Right cardiac atrium (tissue), 5 donors: ENCODE measurements around the gene ZNF2. TPM values are rescaled to one million over a fixed set of nuclear protein-coding genes. Genes with fewer than 3 reads are reported as not detected.

Experiments used
- ATAC-seq, 2 donors: fragments of 200-7000 bp; cut with Tn5 transposase; one replicate each; pipeline versions ENCODE4 v1.8.0 to v1.9.1; 2020; ENCODE audit warnings: moderate library complexity in 2 of 2, mild to moderate bottlenecking in 1 of 2
- DNase-seq, 3 donors: peaks; one replicate each; pipeline ENCODE4 v3.0.0-alpha.2; 2020
- H3K27ac ChIP-seq: one replicate; pipeline ENCODE4 v1.5.1; 2013; ENCODE audit warnings: mild to moderate bottlenecking, low read length, control low read depth, moderate library complexity
- H3K27me3 ChIP-seq: one replicate; pipeline ENCODE4 v1.6.1; 2013; ENCODE audit not compliant: control insufficient read depth, insufficient read depth
- H3K4me1 ChIP-seq: one replicate; pipeline ENCODE4 v1.6.1; 2013; ENCODE audit warnings: low read length; ENCODE audit not compliant: control insufficient read depth, insufficient read depth
- H3K4me3 ChIP-seq: one replicate; pipeline ENCODE4 v1.5.1; 2013; ENCODE audit warnings: low read length, control low read depth
- H3K9me3 ChIP-seq: one replicate; pipeline ENCODE4 v1.6.1; 2013; ENCODE audit warnings: low read length; ENCODE audit not compliant: control insufficient read depth
- WGBS: extraction: QIAGEN DNeasy Blood & Tissue Kit; methylation state at CpG from one replicate; pipeline ENCODE4 v1.1.7; 2013; 5-methylcytosine and 5-hydroxymethylcytosine counted together
- intact Hi-C, 4 donors: fragments of 100-400 bp; cut with DNase I; formaldehyde crosslinking; loops; one replicate each; pipeline versions ENCODE4 v1.11.0 to v1.14.0; 2022 to 2023
- polyA plus RNA-seq: library from polyadenylated mRNA; stranded (reverse); fragments of 200-250 nt; gene quantifications from one replicate; pipeline ENCODE4 v1.2.3, GENCODE V29; 2013
- total RNA-seq, 4 donors: library from RNA; stranded (reverse); fragmentation: NEBNext Ultra II Directional; extraction: Animal tissue kit (Norgen Biotek cat#: 25700); gene quantifications; one replicate each; pipeline ENCODE4 v1.2.1, GENCODE V29; 2021
- donor health status: healthy with polysubstance abuse.
- donor health status: DM: no; HTN: yes; CAD: no.
- donor health status: DM: no; HTN: no; CAD: no.
- donor health status: DM: no; HTN: yes; CAD: no; lungs with severe emphysema.
- donor health status: DM: yes; HTN: yes; CAD: no.

The ZNF2 gene
- total and polyA plus RNA-seq, 5 donors = 1.8 to 4.5 (median 3.2) TPM

DNA sequence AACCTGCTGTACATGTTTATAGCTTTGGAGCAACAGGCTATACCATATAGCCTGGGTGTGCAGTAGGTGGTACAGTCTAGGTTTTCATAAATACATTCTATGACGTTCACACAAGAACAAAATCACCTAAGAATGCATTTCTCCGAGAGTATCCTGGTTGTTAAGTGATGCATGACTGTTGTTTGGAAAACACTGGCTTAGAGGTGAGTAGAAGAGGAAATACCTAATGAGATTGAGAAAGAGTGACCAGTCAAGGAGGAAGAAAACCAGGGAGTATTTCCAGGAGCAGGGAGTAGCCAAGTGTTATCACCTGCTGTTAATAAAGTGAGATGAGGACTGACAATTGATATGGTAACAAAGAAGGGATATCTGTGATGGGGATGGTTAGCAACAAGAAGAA lies 38.8 kb downstream of the ZNF2 start:
- H3K9me3 ChIP-seq = no peaks in the 10 kb centered on the region
- ATAC-seq (no peak), DNase-seq (no peak)
- no peak overlapping the region for H3K4me3 ChIP-seq
- no peak overlapping the region for H3K27ac ChIP-seq
- intact Hi-C loops = no loop called here
- no peaks in the 10 kb centered on the region for H3K4me1 ChIP-seq
- H3K27me3 ChIP-seq = no peaks in the 10 kb centered on the region
- 93% methylated on average over 2 of the region's 2 CpGs for WGBS

DNA sequence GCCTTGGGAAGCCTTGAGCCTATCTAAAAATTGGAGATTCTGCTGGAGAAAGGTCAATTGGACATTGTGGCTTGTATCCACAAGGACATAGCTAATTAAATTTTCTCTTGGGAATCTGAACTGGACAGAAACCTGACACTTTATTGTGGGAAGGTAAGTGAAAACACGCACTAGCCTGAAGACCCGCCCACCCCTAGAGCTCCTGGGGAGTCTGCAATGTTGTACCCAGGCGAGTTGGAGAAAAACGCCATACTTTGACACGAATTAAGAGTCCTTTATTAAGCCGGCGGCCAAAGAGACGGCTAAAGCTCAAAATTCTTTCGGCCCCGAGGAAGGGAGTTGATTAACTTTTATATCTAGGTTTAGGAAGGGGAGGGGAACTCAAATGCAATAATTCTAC lies 40.5 kb downstream of the ZNF2 start:
- intact Hi-C loops = no loop called here
- 45% methylated on average over 10 of the region's 10 CpGs for WGBS
- DNase-seq (no peak), ATAC-seq (no peak)
- H3K27ac ChIP-seq = no peak overlapping the region
- peaks cover 4% of the 10 kb centered on the region for H3K9me3 ChIP-seq
- H3K27me3 ChIP-seq = no peaks in the 10 kb centered on the region
- H3K4me1 ChIP-seq = no peaks in the 10 kb centered on the region
- no peak overlapping the region for H3K4me3 ChIP-seq

- H3K9me3 ChIP-seq = peaks cover 9% of the 10 kb centered on the region
- peak within 1 kb of the TSS; percentile 73 for H3K27ac ChIP-seq
- ATAC-seq = peak; percentile 99 to 100
- no peaks in the 10 kb centered on the region for H3K4me1 ChIP-seq
- intact Hi-C loops = no loop called here
- H3K27me3 ChIP-seq = no peaks in the 10 kb centered on the region
- H3K4me3 ChIP-seq = peak within 1 kb of the TSS; percentile 60
- peak; percentile 92 to 96 (median 96) for DNase-seq
- WGBS = under 1% methylated on average over 74 of the region's 74 CpGs
These were observed 41.7 kb downstream of the ZNF2 start, which contains the start of gene ZNF892 for GRCh38 chr2:95207111-95207961. Gene ZNF892 (plus strand): TSS chr2:95207521. CDS start chr2:95207816, 295 bp downstream.

- 68% methylated on average over 6 of the region's 6 CpGs for WGBS
- no peak for DNase-seq
- no peak for ATAC-seq
- Histone ChIP-seq H3K4me3 (peak overlapping the region; percentile 60), H3K4me1 (no peaks in the 10 kb centered on the region), H3K27me3 (no peaks in the 10 kb centered on the region), H3K9me3 (peaks cover 9% of the 10 kb centered on the region), H3K27ac (no peak overlapping the region)
- intact Hi-C loops = no loop called here
These were observed 42.5 kb downstream of the ZNF2 start for GRCh38 chr2:95208106-95208505.

GRCh38 chr2:95215018-95215612 lies 49.5 kb downstream of the ZNF2 start:
- WGBS = 97% methylated on average over 6 of the region's 6 CpGs
- peaks cover 28% of the 10 kb centered on the region for H3K9me3 ChIP-seq

DNA sequence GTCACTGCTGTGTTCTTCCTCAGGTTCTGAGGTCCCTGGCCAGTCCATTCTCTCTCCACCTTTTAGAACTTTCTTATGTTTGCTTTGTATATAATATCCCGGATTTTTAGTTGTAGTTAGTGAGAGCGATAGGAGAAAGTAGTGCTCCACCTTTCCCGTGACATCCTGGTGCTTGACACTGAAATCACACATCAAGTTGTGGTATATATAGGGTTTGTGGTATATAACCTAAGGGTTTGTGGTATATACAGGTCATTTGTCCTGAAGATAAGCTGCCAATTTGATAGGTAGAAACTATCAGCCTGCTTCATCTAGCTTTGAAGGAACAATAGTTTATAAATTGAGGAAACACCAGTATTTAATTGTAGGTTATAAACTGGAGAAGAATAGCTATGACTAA lies 54.8 kb downstream of the ZNF2 start:
- 97% methylated on average over 3 of the region's 3 CpGs for WGBS
- peaks cover 17% of the 10 kb centered on the region for H3K9me3 ChIP-seq

More at GRCh38 chr2:95215018-95215612, 49.5 kb downstream of the ZNF2 start:
- H3K27ac ChIP-seq = no peak overlapping the region
- DNase-seq (no peak), ATAC-seq (no peak)
- H3K27me3 ChIP-seq = no peaks in the 10 kb centered on the region
- intact Hi-C loops = no loop called here
- H3K4me1 ChIP-seq = no peaks in the 10 kb centered on the region
- no peak overlapping the region for H3K4me3 ChIP-seq

GRCh38 chr2:95225658-95226057 lies 60.0 kb downstream of the ZNF2 start:
- intact Hi-C loops = no loop called here
- no peak for ATAC-seq
- H3K27me3 ChIP-seq = no peaks in the 10 kb centered on the region
- no peak for DNase-seq
- no peaks in the 10 kb centered on the region for H3K4me1 ChIP-seq
- no peak overlapping the region for H3K4me3 ChIP-seq
- H3K9me3 ChIP-seq = peaks cover 6% of the 10 kb centered on the region
- no peak overlapping the region for H3K27ac ChIP-seq

More for the DNA sequence above, 54.8 kb downstream of the ZNF2 start:
- Histone ChIP-seq H3K27ac (no peak overlapping the region), H3K4me1 (no peaks in the 10 kb centered on the region), H3K27me3 (no peaks in the 10 kb centered on the region), H3K4me3 (no peak overlapping the region)
- ATAC-seq (no peak), DNase-seq (no peak)
- intact Hi-C loops = no loop called here

GRCh38 chr2:95231723-95232122 lies 66.1 kb downstream of the ZNF2 start:
- H3K4me3 ChIP-seq = no peak overlapping the region
- no peaks in the 10 kb centered on the region for H3K27me3 ChIP-seq
- ATAC-seq (no peak), DNase-seq (peak in 1 of 3 donors; percentile 51)
- no peak overlapping the region for H3K27ac ChIP-seq
- H3K9me3 ChIP-seq = no peaks in the 10 kb centered on the region
- WGBS = 56% methylated on average over 3 of the region's 3 CpGs
- intact Hi-C loops = no loop called here
- no peaks in the 10 kb centered on the region for H3K4me1 ChIP-seq

GRCh38 chr2:95232232-95232631 lies 66.6 kb downstream of the ZNF2 start:
- WGBS = 86% methylated on average over 1 of the region's 1 CpG
- Histone ChIP-seq H3K27ac (no peak overlapping the region), H3K4me3 (no peak overlapping the region), H3K4me1 (no peaks in the 10 kb centered on the region), H3K27me3 (no peaks in the 10 kb centered on the region), H3K9me3 (no peaks in the 10 kb centered on the region)
- intact Hi-C loops = no loop called here
- DNase-seq = no peak
- ATAC-seq = no peak
